Epithelial cell of esophagus (primary cell): ENCODE measurements around the gene ADAMTSL3.

Experiments used
- DNase-seq: peaks from one replicate; pipeline ENCODE4 v3.0.0; 2010; ENCODE audit warnings: low read depth
- H3K4me3 ChIP-seq: 2 replicates; pipeline ENCODE4 v1.5.1; 2011; ENCODE audit warnings: mild to moderate bottlenecking, low read length, control low read depth
- CTCF ChIP-seq: IDR thresholded peaks from 2 replicates; pipeline ENCODE4 v1.5.1; 2011; ENCODE audit warnings: low read depth, mild to moderate bottlenecking, low read length, control low read depth, inconsistent platforms; ENCODE audit not compliant: insufficient read depth; ENCODE audit errors: missing control alignments

ADAMTSL3 gene

GRCh38 chr15:83892498-83892897 is 238.6 kb downstream of the ADAMTSL3 start:
- no peak for TF ChIP-seq CTCF
- DNase-seq: no peak
- H3K4me3 ChIP-seq: no peak overlapping the region

GRCh38 chr15:83893308-83893707 is 239.4 kb downstream of the ADAMTSL3 start:
- no peak overlapping the region for H3K4me3 ChIP-seq
- no peak for TF ChIP-seq CTCF
- no peak for DNase-seq

- no peak for DNase-seq
- no peak for TF ChIP-seq CTCF
- no peak overlapping the region for H3K4me3 ChIP-seq
Measured at GRCh38 chr15:83897037-83897436, 243.1 kb downstream of the ADAMTSL3 start.

GRCh38 chr15:83898361-83898760 is 244.4 kb downstream of the ADAMTSL3 start:
- no peak overlapping the region for H3K4me3 ChIP-seq
- no peak for DNase-seq
- no peak for TF ChIP-seq CTCF

GRCh38 chr15:83899670-83900069 is 245.7 kb downstream of the ADAMTSL3 start:
- H3K4me3 ChIP-seq: no peak overlapping the region
- no peak for TF ChIP-seq CTCF
- DNase-seq: no peak

- TF ChIP-seq CTCF: no peak
- no peak for DNase-seq
Measured at GRCh38 chr15:83904107-83905040, 250.5 kb downstream of the ADAMTSL3 start.

More at GRCh38 chr15:83904107-83905040, 250.5 kb downstream of the ADAMTSL3 start:
- no peak overlapping the region for H3K4me3 ChIP-seq
